Smooth muscle cell (in vitro differentiated cells): Measurements from ENCODE around the gene EMX1. TPM values are rescaled to one million over a fixed set of nuclear protein-coding genes. Genes with fewer than 3 reads are reported as not detected.

ENCODE experiments used
- DNase-seq: peaks from one replicate; lab custom pipeline; 2025; ENCODE audit not compliant: unreplicated experiment; lab: John Stamatoyannopoulos, UW
- H2AFZ ChIP-seq: fragments of 200-600 bp; sonication (generic); 2 replicates; pipeline ENCODE4 v1.6.0; 2016; ENCODE audit warnings: antibody characterized with exemption, low read depth, mild to moderate bottlenecking
- H3F3A ChIP-seq: fragments of 200-600 bp; sonication (generic); 2 replicates; pipeline ENCODE4 v1.6.0; 2017; ENCODE audit warnings: antibody characterized with exemption, low read depth
- H3K27ac ChIP-seq: fragments of 200-600 bp; sonication (generic); 2 replicates; pipeline ENCODE4 v1.5.1; 2016; ENCODE audit warnings: low read depth, mild to moderate bottlenecking
- H3K27me3 ChIP-seq: fragments of 200-600 bp; sonication (generic); 2 replicates; pipeline ENCODE4 v1.6.1; 2016; ENCODE audit warnings: low read depth, mild to moderate bottlenecking
- H3K36me3 ChIP-seq: fragments of 200-600 bp; sonication (generic); 2 replicates; pipeline ENCODE4 v1.5.1; 2016; ENCODE audit warnings: low read depth
- H3K4me1 ChIP-seq: fragments of 200-600 bp; sonication (generic); 2 replicates; pipeline ENCODE4 v1.5.1; 2016; ENCODE audit warnings: low read depth
- H3K4me2 ChIP-seq: fragments of 200-600 bp; sonication (generic); 2 replicates; pipeline ENCODE4 v1.6.0; 2016; ENCODE audit warnings: mild to moderate bottlenecking
- H3K4me3 ChIP-seq: fragments of 200-600 bp; sonication (generic); 2 replicates; pipeline ENCODE4 v1.5.1; 2016; ENCODE audit warnings: mild to moderate bottlenecking
- H3K79me2 ChIP-seq: fragments of 200-600 bp; sonication (generic); 2 replicates; pipeline ENCODE4 v1.6.0; 2016; ENCODE audit warnings: low read depth, mild to moderate bottlenecking
- H3K9ac ChIP-seq: fragments of 200-600 bp; sonication (generic); 2 replicates; pipeline ENCODE4 v1.6.0; 2016; ENCODE audit warnings: low read depth
- H3K9me3 ChIP-seq: fragments of 200-600 bp; sonication (generic); replicated peaks from 2 replicates; pipeline ENCODE4 v1.5.1; 2016; ENCODE audit warnings: low read depth
- H4K20me1 ChIP-seq: fragments of 200-600 bp; sonication (generic); 2 replicates; pipeline ENCODE4 v1.6.0; 2016; ENCODE audit warnings: low read depth
- WGBS: methylation state at CpG from one replicate; pipeline ENCODE4 v1.1.7; 2016; ENCODE audit warnings: low lambda C conversion rate; 5-methylcytosine and 5-hydroxymethylcytosine counted together
- polyA plus RNA-seq: library from polyadenylated mRNA; unstranded; fragments of >200 nt; fragmentation: Nextera tagmentation; extraction: Ambion mirVana; gene quantifications from 2 replicates; pipeline ENCODE4 v1.2.1, GENCODE V29; 2016
- total RNA-seq: library from RNA; depleted of rRNA; stranded (reverse); fragments of >200 nt; gene quantifications from 2 replicates; pipeline ENCODE4 v1.2.3, GENCODE V29; 2014
- TF ChIP-seq, protein P1 (sequence below): fragments of 200-600 bp; sonication (generic); IDR thresholded peaks from 2 replicates; pipeline ENCODE4 v1.5.1; 2017; ENCODE audit warnings: borderline replicate concordance, mild to moderate bottlenecking, antibody characterized with exemption; ENCODE audit not compliant: insufficient read depth, poor library complexity, severe bottlenecking

The EMX1 gene
- total and polyA plus RNA-seq, 2 experiments from 2014 or later, result not detected

DNA sequence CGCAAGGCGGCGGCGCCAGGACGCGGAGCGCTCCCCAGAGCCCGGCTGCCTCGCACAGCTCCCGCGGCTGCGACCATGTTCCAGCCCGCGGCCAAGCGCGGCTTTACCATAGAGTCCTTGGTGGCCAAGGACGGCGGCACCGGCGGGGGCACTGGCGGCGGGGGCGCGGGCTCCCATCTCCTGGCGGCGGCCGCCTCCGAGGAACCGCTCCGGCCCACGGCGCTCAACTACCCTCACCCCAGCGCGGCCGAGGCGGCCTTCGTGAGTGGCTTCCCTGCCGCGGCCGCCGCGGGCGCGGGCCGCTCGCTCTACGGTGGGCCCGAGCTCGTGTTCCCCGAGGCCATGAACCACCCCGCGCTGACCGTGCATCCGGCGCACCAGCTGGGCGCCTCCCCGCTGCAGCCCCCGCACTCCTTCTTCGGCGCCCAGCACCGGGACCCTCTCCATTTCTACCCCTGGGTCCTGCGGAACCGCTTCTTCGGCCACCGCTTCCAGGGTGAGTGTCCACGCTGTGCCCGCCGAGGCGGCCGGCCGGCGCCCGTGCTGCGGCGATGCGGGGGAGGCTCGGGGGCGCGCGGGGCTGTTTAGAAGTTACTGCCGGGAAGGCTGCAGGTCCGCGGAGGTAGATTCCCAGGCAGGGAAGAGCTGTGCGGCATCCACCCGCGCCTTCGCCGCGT is 696 bp downstream of the EMX1 start:
- H3K4me1 ChIP-seq, result peaks cover 28% of the 10 kb centered on the region
- no peaks in the 10 kb centered on the region for H3K9me3 ChIP-seq
- H3K9ac ChIP-seq, result no peak overlapping the region
- peaks cover 7% of the 10 kb centered on the region for H4K20me1 ChIP-seq
- no peaks in the 10 kb centered on the region for H3K79me2 ChIP-seq
- 1% methylated on average over 77 of the region's 89 CpGs for WGBS
- H2AFZ ChIP-seq, result no peak overlapping the region
- TF ChIP-seq, protein P1, sequence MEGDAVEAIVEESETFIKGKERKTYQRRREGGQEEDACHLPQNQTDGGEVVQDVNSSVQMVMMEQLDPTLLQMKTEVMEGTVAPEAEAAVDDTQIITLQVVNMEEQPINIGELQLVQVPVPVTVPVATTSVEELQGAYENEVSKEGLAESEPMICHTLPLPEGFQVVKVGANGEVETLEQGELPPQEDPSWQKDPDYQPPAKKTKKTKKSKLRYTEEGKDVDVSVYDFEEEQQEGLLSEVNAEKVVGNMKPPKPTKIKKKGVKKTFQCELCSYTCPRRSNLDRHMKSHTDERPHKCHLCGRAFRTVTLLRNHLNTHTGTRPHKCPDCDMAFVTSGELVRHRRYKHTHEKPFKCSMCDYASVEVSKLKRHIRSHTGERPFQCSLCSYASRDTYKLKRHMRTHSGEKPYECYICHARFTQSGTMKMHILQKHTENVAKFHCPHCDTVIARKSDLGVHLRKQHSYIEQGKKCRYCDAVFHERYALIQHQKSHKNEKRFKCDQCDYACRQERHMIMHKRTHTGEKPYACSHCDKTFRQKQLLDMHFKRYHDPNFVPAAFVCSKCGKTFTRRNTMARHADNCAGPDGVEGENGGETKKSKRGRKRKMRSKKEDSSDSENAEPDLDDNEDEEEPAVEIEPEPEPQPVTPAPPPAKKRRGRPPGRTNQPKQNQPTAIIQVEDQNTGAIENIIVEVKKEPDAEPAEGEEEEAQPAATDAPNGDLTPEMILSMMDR, result no peak
- H3K36me3 ChIP-seq, result no peaks in the 10 kb centered on the region
- peak overlapping the region; percentile 75 for H3K4me2 ChIP-seq
- H3K27ac ChIP-seq, result no peak overlapping the region
- peaks cover 100% of the 10 kb centered on the region for H3K27me3 ChIP-seq
- DNase-seq, result no peak
- no peaks in the 10 kb centered on the region for H3F3A ChIP-seq
- peak overlapping the region; percentile 36 for H3K4me3 ChIP-seq

DNA sequence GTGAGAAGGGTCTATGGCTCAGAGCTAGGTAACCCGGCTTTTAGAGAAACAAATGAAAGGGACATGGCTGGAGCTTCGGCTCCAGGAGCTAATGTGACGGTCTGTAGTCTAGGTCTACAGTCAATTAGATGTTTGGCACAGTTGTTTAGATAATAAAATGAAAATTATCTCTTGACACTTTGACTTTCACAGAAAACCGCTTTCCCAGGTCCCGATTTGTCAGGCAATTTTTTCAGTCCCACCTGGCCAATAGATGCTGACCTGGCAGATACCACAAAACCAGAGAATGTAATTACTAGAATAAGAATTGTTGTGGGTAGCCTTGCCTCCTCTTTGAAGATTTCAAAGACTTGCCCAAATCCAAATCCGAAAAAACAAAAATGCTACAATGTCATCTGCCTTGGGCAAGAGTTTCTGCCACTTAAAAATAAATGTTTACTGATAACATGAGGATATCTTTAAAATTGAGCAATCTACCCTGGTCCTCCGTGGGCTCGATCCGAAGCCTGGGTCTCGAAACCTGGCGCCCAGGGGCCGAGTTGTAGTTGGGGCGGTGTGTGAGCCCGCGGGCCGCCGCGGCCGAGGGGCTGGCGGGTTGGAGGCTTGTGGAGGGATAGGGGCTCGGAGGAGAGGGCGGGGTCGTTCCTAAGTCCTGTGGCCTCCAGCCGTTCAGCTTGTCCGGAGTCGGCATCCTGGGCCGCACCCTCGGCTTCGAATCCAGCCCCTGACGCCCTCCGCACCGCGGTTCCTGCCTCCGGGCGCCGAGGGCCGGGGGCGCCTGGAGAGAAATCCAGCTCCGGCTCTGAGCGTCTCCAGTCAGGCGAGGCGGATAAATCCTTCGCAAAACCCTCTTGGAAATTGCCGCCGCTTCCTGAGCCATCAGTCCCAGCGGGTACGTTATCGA is 2.3 kb downstream of the EMX1 start:
- WGBS, result 4% methylated on average over 47 of the region's 48 CpGs

DNA sequence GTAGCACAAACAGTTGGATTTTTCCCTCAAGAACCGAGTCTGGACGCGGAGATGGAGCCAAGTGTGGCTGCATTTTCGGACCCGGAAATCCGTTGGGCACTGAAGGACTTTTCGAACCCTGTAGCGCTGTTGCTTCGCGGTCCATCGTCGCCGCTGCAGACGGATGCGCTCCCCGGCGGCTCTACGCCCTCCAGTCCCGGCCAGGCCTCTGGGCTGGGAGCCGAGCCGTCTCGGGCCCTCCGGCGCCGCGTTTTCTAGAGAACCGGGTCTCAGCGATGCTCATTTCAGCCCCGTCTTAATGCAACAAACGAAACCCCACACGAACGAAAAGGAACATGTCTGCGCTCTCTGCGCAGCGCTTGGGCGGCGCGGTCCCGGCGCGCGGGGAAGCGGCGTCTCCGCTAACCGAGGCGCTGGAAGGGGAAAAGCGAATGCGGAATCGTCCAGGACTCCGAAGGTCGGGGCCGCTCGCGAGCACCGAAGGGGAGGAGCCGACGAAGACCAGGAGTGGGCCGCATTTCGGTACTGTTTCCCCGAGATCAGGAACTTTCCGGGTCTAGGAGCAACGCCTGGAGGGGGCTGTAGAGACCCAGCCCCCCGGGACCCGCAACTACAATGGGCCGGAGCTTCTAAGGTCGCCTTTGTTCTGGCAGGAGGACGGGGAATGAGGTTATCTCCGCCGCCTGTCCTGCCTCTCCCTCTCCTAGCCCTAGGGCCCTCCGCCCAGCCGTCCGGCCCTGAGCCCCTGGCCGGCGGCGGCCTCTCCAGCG is 3.2 kb downstream of the EMX1 start:
- TF ChIP-seq, protein P1, result no peak
- Histone ChIP-seq H3K79me2 (no peaks in the 10 kb centered on the region), H4K20me1 (peaks cover 17% of the 10 kb centered on the region), H3K9ac (no peak overlapping the region), H3K4me2 (peak overlapping the region; percentile 75), H3K9me3 (no peaks in the 10 kb centered on the region), H3K4me1 (peaks cover 32% of the 10 kb centered on the region), H3K27me3 (peaks cover 100% of the 10 kb centered on the region), H2AFZ (no peak overlapping the region), H3K4me3 (peak overlapping the region; percentile 36), H3K36me3 (no peaks in the 10 kb centered on the region), H3F3A (no peaks in the 10 kb centered on the region), H3K27ac (no peak overlapping the region)
- DNase-seq, result no peak
- 1% methylated on average over 76 of the region's 77 CpGs for WGBS

More for the DNA sequence above, 2.3 kb downstream of the EMX1 start:
- Histone ChIP-seq H3K79me2 (no peaks in the 10 kb centered on the region), H3F3A (no peaks in the 10 kb centered on the region), H3K9me3 (no peaks in the 10 kb centered on the region), H3K4me1 (peaks cover 33% of the 10 kb centered on the region), H3K27ac (no peak overlapping the region), H3K4me2 (peak overlapping the region; percentile 75), H4K20me1 (peaks cover 11% of the 10 kb centered on the region), H3K36me3 (no peaks in the 10 kb centered on the region), H3K9ac (no peak overlapping the region), H2AFZ (no peak overlapping the region), H3K27me3 (peaks cover 100% of the 10 kb centered on the region), H3K4me3 (peak overlapping the region; percentile 36)
- DNase-seq, result no peak
- TF ChIP-seq, protein P1, result no peak
